Activated CD4-positive, alpha-beta T cell treated with anti-CD3 and anti-CD28 coated beads, Interleukin-2, amount 50 U/mL, for 1 hour (primary cell): ENCODE results near the gene LRRC56.

Experiments used
- DNase-seq: peaks from one replicate; pipeline ENCODE4 v3.0.0-alpha.2; 2020

Gene LRRC56, protein sequence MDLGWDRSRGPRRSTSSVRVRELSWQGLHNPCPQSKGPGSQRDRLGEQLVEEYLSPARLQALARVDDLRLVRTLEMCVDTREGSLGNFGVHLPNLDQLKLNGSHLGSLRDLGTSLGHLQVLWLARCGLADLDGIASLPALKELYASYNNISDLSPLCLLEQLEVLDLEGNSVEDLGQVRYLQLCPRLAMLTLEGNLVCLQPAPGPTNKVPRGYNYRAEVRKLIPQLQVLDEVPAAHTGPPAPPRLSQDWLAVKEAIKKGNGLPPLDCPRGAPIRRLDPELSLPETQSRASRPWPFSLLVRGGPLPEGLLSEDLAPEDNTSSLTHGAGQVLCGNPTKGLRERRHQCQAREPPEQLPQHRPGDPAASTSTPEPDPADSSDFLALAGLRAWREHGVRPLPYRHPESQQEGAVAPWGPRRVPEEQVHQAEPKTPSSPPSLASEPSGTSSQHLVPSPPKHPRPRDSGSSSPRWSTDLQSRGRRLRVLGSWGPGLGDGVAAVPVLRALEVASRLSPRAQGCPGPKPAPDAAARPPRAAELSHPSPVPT

GRCh38 chr11:536841-537621 is at the start of gene LRRC56:
Gene LRRC56, plus strand, starts transcription at chr11:537527. Its CDS starts 3,158 bp downstream, at chr11:540685.
- DNase-seq = peak; percentile 89

DNA sequence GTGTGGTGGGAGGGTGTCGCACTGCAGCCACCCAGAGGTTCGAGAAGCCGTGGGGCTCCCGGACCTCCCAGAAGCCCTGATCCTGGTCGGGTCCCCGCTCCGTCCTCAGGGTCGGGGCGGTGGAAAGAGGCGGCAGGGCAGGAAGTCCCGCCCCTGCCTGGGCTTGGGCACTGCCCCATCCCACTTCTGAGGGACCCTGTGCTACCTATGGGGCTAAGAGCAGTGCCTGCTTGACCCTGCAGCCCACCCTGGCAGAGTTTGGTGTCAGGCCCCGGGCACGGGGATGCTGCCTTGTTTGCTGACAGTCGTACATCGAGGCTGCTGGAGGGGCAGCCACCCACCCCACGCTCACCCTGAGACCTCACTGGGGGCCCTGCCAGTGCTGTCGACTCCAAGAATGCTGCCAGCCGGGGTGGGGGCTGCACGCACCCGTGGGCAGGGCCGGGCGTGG is 49.7 kb upstream of the LRRC56 start:
- no peak for DNase-seq

DNA sequence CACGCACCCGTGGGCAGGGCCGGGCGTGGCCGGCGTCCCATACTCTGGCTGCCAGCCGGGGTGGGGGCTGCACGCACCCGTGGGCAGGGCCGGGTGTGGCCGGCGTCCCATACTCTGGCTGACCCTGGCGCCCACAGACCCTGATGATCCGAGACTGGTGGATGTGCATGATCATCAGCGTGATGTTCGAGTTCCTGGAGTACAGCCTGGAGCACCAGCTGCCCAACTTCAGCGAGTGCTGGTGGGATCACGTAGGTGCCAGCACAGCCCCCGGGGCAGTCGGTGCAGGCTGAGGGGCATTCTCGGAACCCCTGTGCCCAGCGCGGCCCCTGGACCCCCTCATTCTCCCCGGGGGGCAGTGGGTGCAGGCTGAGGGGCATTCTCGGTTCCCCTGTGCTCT is 49.3 kb upstream of the LRRC56 start:
- DNase-seq = no peak

- no peak for DNase-seq
Measured at GRCh38 chr11:488579-488978, 48.7 kb upstream of the LRRC56 start.

DNA sequence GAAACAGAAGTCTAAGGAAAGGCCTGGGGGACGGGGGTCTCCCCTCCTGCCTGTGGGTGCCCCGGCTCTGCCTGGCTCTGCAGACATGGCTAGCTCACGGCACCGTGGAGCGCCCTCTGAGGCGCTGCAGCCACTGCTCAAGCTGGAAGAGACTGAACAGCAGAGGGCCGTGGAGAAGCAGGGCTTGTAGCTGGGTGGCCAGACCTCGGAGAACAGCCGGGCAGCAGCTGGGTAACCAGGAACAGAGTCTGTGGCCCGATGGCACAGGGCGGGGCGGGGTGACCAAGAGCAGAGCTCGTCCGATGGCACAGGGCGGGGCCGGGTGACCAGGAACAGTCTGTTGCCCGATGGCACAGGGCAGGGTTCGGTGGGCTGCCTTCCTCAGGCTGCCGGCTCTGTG is 48.3 kb upstream of the LRRC56 start:
- no peak for DNase-seq

DNA sequence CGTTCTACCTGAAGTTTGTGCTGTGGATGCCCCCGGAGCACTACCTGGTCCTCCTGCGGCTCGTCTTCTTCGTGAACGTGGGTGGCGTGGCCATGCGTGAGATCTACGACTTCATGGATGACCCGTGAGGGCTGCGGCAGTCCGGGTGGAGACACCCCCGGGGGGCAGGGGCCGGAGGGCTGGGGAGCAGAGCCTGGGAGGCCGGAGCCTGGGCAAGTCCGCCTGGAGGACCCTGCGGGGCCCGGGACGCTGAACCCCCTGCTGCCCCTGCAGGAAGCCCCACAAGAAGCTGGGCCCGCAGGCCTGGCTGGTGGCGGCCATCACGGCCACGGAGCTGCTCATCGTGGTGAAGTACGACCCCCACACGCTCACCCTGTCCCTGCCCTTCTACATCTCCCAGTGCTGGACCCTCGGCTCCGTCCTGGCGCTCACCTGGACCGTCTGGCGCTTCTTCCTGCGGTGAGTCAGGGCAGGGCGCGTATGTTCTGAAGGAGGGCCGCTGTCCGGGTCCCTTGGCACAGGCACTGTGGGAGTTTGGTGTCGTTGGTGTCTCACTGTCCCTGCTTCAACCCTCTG is 47.6 kb upstream of the LRRC56 start:
- no peak for DNase-seq

DNA sequence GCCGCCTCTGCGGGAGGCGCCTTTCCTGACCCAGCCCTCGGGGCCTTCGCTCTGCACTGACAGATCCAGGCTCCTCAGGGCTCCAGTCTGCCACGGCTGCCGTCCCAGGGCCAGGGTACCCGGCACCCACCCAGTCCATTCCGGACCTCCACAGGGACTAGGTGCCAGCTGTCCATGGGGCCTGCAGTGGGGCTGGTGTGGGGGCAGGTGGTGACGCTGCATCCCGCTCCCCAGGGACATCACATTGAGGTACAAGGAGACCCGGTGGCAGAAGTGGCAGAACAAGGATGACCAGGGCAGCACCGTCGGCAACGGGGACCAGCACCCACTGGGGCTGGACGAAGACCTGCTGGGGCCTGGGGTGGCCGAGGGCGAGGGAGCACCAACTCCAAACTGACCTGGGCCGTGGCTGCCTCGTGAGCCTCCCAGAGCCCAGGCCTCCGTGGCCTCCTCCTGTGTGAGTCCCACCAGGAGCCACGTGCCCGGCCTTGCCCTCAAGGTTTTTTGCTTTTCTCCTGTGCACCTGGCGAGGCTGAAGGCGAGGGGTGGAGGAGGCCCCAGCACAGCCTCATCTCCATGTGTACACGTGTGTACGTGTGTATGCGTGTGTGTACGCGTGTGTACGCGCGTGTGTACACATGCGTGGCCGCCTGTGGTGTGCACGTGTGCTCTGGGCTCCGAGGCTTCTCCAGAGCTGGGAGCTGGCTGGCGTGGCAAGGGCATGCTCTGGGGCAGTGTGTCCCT is 47.0 kb upstream of the LRRC56 start:
- DNase-seq = no peak

DNA sequence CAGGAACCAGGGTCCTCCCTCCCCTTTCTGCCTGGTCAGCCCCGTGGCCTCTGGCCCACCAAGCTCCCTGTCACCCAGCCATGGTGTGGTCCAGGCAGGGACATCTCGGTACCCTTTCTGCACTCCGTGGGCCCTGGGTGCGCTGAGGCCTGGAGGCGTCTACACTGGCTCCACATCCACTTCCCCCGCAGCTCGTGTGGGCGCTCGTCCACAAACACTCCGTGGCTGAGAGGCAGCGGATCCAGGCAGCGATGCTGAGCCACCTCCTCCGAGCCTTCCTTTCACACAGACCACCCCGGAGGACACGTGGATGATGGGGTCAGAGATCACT is 46.4 kb upstream of the LRRC56 start:
- no peak for DNase-seq

DNA sequence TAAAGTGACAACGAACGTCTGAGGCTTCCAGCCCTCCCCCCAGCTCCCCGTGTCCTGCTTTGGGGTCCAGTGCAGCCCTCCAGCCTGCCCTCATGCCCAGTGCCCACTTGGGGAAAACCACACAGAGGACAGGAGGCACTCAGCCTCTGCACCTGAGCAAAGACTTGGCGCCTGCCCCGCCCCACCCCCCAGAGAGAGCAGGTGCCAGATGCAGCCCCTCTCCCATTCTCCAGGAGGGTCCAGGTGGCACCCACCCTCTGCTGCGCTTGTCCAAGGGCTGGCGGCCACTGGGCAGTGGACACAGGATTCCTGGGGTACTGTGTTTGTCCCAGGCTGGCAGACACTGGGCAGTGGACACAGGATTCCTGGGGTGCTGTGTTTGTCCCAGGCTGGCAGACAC is 46.0 kb upstream of the LRRC56 start:
- no peak for DNase-seq

DNA sequence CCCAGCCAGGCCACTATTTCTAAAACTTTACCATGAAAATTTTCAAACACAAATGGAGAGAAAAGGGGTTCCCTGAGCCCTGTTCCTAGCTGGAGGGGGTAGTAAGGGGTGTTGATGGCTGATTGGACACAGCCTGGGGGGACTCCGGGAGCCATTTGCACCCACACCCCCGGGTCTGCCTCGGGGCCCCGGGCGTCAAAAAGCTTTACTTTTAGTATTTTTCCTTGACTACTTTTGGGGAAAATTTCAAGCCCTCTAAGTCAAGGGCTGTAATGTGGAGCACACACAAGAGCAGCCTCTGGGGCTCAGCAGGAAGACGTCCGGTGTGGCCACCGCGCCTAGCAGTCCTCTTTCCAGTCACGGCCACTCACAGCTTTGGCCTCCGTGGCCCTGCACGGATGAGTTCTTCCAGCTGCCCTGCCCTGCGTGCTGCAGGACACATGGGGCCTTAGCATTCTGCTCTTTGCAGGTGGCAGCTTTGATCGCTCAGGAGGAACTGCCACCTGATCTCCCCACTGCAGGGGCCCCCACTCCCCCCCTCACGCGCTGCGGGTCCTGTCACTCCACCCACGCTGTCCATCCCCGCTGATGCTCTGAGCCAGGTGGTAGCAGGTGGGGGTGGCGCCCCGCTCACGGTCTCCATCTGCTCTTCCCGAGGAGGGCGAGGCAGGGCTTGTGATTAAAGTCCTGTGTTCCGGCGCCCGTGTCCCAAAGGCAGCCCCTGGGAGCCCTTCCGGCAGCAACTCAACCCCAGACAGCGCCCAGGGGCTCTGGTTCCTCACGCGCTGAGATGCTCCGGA is 44.7 kb upstream of the LRRC56 start:
- no peak for DNase-seq

DNA sequence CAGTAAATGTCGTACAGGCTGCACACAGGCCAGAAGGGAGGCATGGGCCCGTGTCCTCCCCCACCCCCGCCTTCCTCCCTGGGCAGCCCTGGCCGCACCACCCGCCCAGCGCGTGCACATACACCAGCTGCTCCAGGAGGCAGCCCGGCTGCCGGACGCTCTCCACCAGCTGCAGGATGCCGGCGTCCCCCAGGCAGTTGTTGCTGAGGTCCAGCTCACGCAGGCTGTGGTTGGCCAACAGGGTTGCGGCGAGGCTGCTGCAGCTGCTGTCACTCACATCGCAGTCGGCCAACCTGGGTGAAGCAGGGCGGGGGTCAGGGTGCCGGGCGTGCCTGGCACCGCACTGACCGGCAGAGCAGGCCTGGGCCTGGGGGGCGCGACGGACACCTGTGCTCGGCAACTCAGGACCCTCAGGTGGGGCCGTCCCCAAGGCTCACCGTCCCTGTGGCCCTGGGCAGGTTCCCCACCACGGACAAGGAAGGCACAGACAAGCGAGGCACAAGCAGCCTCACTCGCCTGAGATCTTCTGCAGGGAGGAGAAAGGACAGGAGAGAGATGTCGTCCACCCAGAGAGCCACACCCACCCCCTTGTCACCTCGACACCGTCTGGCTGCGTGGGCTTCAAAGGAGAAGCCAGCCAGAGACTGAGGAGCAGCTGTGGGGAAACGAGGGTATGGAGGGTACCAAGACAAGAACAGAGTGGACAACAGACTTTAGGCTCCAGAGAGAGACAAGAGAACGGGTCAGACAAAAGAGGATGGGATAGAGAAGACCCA is 42.4 kb upstream of the LRRC56 start:
- DNase-seq = no peak

DNA sequence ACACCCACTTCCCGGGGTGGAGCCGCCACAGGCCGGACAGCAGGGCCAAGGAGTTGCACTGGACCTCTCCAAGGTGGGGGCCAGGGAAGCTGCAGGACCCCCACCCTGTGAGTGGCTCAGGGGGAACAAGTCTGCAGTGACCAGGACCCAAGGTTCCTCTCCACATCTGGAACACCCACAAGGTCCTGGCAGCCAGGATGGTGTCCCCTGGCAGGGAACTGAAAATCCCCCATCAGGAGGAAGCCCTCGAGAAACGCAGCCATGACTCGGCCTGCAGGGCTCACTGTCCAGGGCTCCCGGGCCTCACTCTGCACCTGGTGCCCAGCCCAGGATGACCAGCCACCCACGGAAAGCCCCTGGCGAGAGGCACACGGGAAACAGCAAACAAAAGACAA is 41.8 kb upstream of the LRRC56 start:
- no peak for DNase-seq

- DNase-seq = no peak
Measured at GRCh38 chr11:496834-497564, 40.3 kb upstream of the LRRC56 start.

- no peak for DNase-seq
Measured at GRCh38 chr11:497565-498296, 39.6 kb upstream of the LRRC56 start.

DNA sequence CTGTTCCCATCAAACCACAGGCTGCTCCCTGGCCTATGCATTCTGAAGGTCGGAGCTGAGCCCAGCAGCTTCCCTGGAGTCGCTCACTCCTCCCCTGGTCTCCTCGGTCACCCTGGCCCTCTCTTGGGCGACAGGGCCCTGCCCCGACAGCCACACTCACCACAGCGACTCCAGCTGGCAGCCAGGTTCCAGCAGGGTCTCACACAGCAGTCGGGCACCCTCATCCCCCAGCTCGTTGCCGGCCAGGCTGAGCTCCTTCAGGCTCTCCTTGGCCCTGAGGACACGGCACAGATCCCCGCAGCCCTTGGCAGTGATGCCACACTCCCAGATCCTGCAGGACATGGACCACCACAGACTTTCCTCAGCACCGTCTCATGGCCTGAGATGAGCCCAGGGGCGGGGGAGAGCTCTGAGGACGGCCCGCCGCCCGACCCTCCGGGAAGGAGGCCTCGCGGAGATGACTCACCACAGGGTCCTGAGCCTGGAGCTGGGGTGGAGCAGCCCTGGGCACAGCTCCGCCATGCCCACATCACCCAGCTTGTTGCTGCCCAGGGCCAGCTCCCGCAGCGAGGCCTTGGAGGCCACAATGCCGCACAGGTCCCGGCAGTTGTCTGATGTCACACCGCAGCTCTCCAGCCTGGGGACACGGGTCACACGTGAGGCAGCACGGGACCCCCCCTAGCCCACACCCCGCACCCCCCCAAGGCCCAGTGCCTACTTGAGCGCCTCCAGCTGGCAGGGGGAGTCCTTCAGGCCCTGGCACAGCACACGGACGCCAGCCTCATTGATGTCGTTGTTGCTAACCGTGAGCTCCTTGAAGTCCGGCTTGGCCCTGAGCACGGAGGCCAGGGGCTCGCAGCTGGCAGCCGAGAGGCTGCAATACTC is 38.8 kb upstream of the LRRC56 start:
- no peak for DNase-seq

- no peak for DNase-seq
Measured at GRCh38 chr11:499201-500076, 37.9 kb upstream of the LRRC56 start.

- DNase-seq = no peak
Measured at GRCh38 chr11:501001-501682, 36.2 kb upstream of the LRRC56 start.
